T-cell (primary cell): ENCODE data around the gene RABGAP1L. TPM values are rescaled to one million over a fixed set of nuclear protein-coding genes. Genes with fewer than 3 reads are reported as not detected.
"Not testable (repeated sequence)": the region's sequence is repeated elsewhere in the genome, so short reads cannot be mapped to it uniquely, and the experiment has no call there.

Source experiments
- ATAC-seq, 4 experiments: fragments of 200-7000 bp in 3 of 4; fragments of 150-1000 bp in 1 of 4; cut with Tn5 transposase; replicated peaks in 1 of 4; 1 replicate in 3 of 4; 2 replicates in 1 of 4; pipeline ENCODE4 v1.10.0; 2021; ENCODE audit warnings: moderate library complexity in 3 of 4, mild to moderate bottlenecking in 2 of 4, moderate number of reproducible peaks in 1 of 4
- CTCF ChIA-PET, 2 donors: fragments of 300-600 bp; sonication (Branson Sonifier 250); formaldehyde crosslinking; loops; one replicate each; lab custom pipeline; 2022; ENCODE audit warnings: antibody characterized with exemption in 2 of 2; lab: Charles Lee
- POLR2A ChIA-PET, 2 donors: fragments of 300-600 bp; sonication (Branson Sonifier 250); formaldehyde crosslinking; loops; one replicate each; lab custom pipeline; 2022; ENCODE audit warnings: antibody characterized with exemption in 2 of 2; lab: Charles Lee
- DNase-seq, 35 experiments: peaks; one replicate each; pipeline versions ENCODE4 v3.0.0 to v3.0.0-alpha.2; 2013 to 2023
- H3K27ac ChIP-seq: one replicate; pipeline ENCODE4 v1.5.1; 2013; ENCODE audit warnings: low read length
- H3K27me3 ChIP-seq, 2 experiments: replicated peaks in 1 of 2; 1 replicate in 1 of 2; 2 replicates in 1 of 2; pipeline versions ENCODE4 v1.6.1 to v1.7.0; 2013; ENCODE audit warnings: low read length in 1 of 2, mixed read lengths in 1 of 2; ENCODE audit not compliant: control insufficient read depth in 2 of 2, insufficient read depth in 2 of 2; ENCODE audit errors: extremely low read depth in 1 of 2
- H3K36me3 ChIP-seq, 2 donors: 1 replicate in 1 of 2; 2 replicates in 1 of 2; pipeline versions ENCODE4 v1.6.1 to v1.7.0; 2013; ENCODE audit warnings: low read length in 1 of 2; ENCODE audit not compliant: control insufficient read depth in 2 of 2, insufficient read depth in 1 of 2; ENCODE audit errors: extremely low read depth in 1 of 2
- H3K4me1 ChIP-seq, 2 experiments: 1 replicate in 1 of 2; 2 replicates in 1 of 2; pipeline versions ENCODE4 v1.6.1 to v1.7.0; 2013; ENCODE audit warnings: low read length in 2 of 2, mixed read lengths in 1 of 2; ENCODE audit not compliant: insufficient read depth in 2 of 2, control insufficient read depth in 1 of 2; ENCODE audit errors: extremely low read depth in 1 of 2
- H3K4me3 ChIP-seq, 2 donors: 1 replicate in 1 of 2; 2 replicates in 1 of 2; pipeline versions ENCODE4 v1.5.1 to v1.7.0; 2013; ENCODE audit warnings: mild to moderate bottlenecking in 2 of 2, low read length in 1 of 2, moderate library complexity in 1 of 2; ENCODE audit not compliant: control insufficient read depth in 1 of 2; ENCODE audit errors: extremely low read depth in 1 of 2
- H3K9me3 ChIP-seq: 2 replicates; pipeline ENCODE4 v1.7.0; 2013
- H3K27ac Mint-ChIP-seq, 2 donors: one replicate each; pipeline ENCODE4 v1.8.0; 2020 to 2021; ENCODE audit warnings: mild to moderate bottlenecking in 2 of 2, mixed read lengths in 2 of 2
- H3K27me3 Mint-ChIP-seq, 2 donors: one replicate each; pipeline ENCODE4 v1.8.0; 2021 to 2022; ENCODE audit warnings: mixed read lengths in 2 of 2
- H3K36me3 Mint-ChIP-seq: one replicate; pipeline ENCODE4 v1.8.0; 2021; ENCODE audit warnings: mixed read lengths
- H3K4me1 Mint-ChIP-seq, 3 donors: one replicate each; pipeline ENCODE4 v1.8.0; 2020 to 2022; ENCODE audit warnings: mixed read lengths in 3 of 3, mild to moderate bottlenecking in 1 of 3
- H3K4me3 Mint-ChIP-seq, 3 donors: one replicate each; pipeline ENCODE4 v1.8.0; 2020 to 2022; ENCODE audit warnings: mild to moderate bottlenecking in 3 of 3, mixed read lengths in 3 of 3, moderate library complexity in 3 of 3
- H3K9me3 Mint-ChIP-seq, 3 donors: one replicate each; pipeline ENCODE4 v1.8.0; 2020 to 2022; ENCODE audit warnings: mixed read lengths in 3 of 3
- WGBS: methylation state at CpG from one replicate; pipeline ENCODE4 v1.1.5; 2013; ENCODE audit warnings: missing lambda C conversion rate; ENCODE audit not compliant: insufficient coverage; 5-methylcytosine and 5-hydroxymethylcytosine counted together
- total RNA-seq, 35 experiments: library from RNA in 6 of 35; stranded (reverse) in 6 of 35; fragments of 120-200 nt in 1 of 35; gene quantifications; one replicate each; pipeline versions ENCODE4 v1.2.1 to v1.2.4 and lab custom pipeline; 2013 to 2026

The RABGAP1L gene
- total RNA-seq, 5 donors from 2014 or later (not counting 1 experiment from before 2014, with no cell fraction given), result 75.0 to 108 (median 82.3) TPM

- ATAC-seq (no peak), DNase-seq (no peak)
- no peaks in the 10 kb centered on the region for H3K9me3 ChIP-seq
- ChIA-PET POLR2A (no interaction called here), CTCF (no interaction called here)
- no peak overlapping the region for H3K27ac Mint-ChIP-seq
- no peak overlapping the region for H3K4me3 Mint-ChIP-seq
- H3K27me3 Mint-ChIP-seq, result no peaks in the 10 kb centered on the region
- no peak overlapping the region for H3K4me3 ChIP-seq
- peaks cover 18% of the 10 kb centered on the region for H3K36me3 Mint-ChIP-seq
- WGBS, result no CpG with 5 or more reads among the region's 1 CpG
- no peaks in the 10 kb centered on the region for H3K4me1 ChIP-seq
- no peak overlapping the region for H3K27ac ChIP-seq
- H3K36me3 ChIP-seq, result no peaks in the 10 kb centered on the region
- H3K9me3 Mint-ChIP-seq, result peaks cover 0 to 7% (median 2%) of the 10 kb centered on the region in 3 donors
- H3K27me3 ChIP-seq, result no peaks in the 10 kb centered on the region
- H3K4me1 Mint-ChIP-seq, result no peaks in the 10 kb centered on the region
Observed at GRCh38 chr1:174692313-174692712, 533.0 kb downstream of the RABGAP1L start.

- WGBS, result no CpG with 5 or more reads among the region's 3 CpGs
- peaks cover 0 to 7% (median 2%) of the 10 kb centered on the region in 3 donors for H3K9me3 Mint-ChIP-seq
- H3K27ac ChIP-seq, result no peak overlapping the region
Observed at GRCh38 chr1:174693085-174693484, 533.8 kb downstream of the RABGAP1L start.

GRCh38 chr1:174693539-174693938 is 534.2 kb downstream of the RABGAP1L start:
- CTCF ChIA-PET, H3K9me3 Mint-ChIP-seq, POLR2A ChIA-PET, H3K4me3 ChIP-seq, H3K27ac Mint-ChIP-seq, H3K4me1 ChIP-seq, ATAC-seq, H3K9me3 ChIP-seq, H3K4me3 Mint-ChIP-seq, H3K27me3 Mint-ChIP-seq, H3K27me3 ChIP-seq, DNase-seq, H3K4me1 Mint-ChIP-seq, H3K27ac ChIP-seq, H3K36me3 ChIP-seq: not testable (repeated sequence)
- H3K36me3 Mint-ChIP-seq, result peaks cover 18% of the 10 kb centered on the region

More at GRCh38 chr1:174693085-174693484, 533.8 kb downstream of the RABGAP1L start:
- Histone ChIP-seq H3K36me3 (no peaks in the 10 kb centered on the region), H3K27me3 (no peaks in the 10 kb centered on the region), H3K9me3 (no peaks in the 10 kb centered on the region), H3K4me1 (no peaks in the 10 kb centered on the region), H3K4me3 (no peak overlapping the region)
- ChIA-PET CTCF (no interaction called here), POLR2A (no interaction called here)
- Mint-ChIP-seq H3K27ac (no peak overlapping the region), H3K36me3 (peaks cover 18% of the 10 kb centered on the region), H3K4me3 (no peak overlapping the region), H3K4me1 (no peaks in the 10 kb centered on the region), H3K27me3 (no peaks in the 10 kb centered on the region)
- DNase-seq, result no peak
- no peak for ATAC-seq

- peaks cover 19% of the 10 kb centered on the region for H3K36me3 Mint-ChIP-seq
- ChIA-PET POLR2A (no interaction called here), CTCF (no interaction called here)
- H3K4me3 ChIP-seq, result no peak overlapping the region
- no peaks in the 10 kb centered on the region for H3K9me3 ChIP-seq
- DNase-seq (no peak), ATAC-seq (no peak)
- H3K4me1 ChIP-seq, result no peaks in the 10 kb centered on the region
- H3K4me1 Mint-ChIP-seq, result no peaks in the 10 kb centered on the region
- peaks cover 0 to 4% of the 10 kb centered on the region in 2 donors for H3K36me3 ChIP-seq
- peaks cover 0 to 4% (median 2%) of the 10 kb centered on the region in 3 donors for H3K9me3 Mint-ChIP-seq
- no peaks in the 10 kb centered on the region for H3K27me3 Mint-ChIP-seq
- no peak overlapping the region for H3K27ac Mint-ChIP-seq
- no peak overlapping the region for H3K27ac ChIP-seq
- 94% methylated on average over 3 of the region's 5 CpGs for WGBS
- no peaks in the 10 kb centered on the region for H3K27me3 ChIP-seq
- no peak overlapping the region for H3K4me3 Mint-ChIP-seq
Observed at GRCh38 chr1:174696026-174696821, 536.9 kb downstream of the RABGAP1L start.

- DNase-seq, result no peak
- Histone ChIP-seq H3K4me3 (no peak overlapping the region), H3K36me3 (peaks cover 0 to 7% of the 10 kb centered on the region in 2 donors), H3K9me3 (no peaks in the 10 kb centered on the region), H3K27me3 (no peaks in the 10 kb centered on the region), H3K4me1 (no peaks in the 10 kb centered on the region), H3K27ac (no peak overlapping the region)
- ATAC-seq, result no peak
- Mint-ChIP-seq H3K4me3 (no peak overlapping the region), H3K27me3 (no peaks in the 10 kb centered on the region), H3K9me3 (no peaks in the 10 kb centered on the region), H3K36me3 (peaks cover 25% of the 10 kb centered on the region), H3K4me1 (no peaks in the 10 kb centered on the region), H3K27ac (no peak overlapping the region)
- POLR2A ChIA-PET, result interaction anchor here in 1 of 2 donors (0.5 kb wide), 1 partner anchor 530 kb away, joined by 3 read pairs; no protein-coding TSS in a partner anchor
- CTCF ChIA-PET, result no interaction called here
- WGBS, result 100% methylated on average over 2 of the region's 3 CpGs
Observed at GRCh38 chr1:174700314-174700713, 541.0 kb downstream of the RABGAP1L start.

- peaks cover 0 to 7% of the 10 kb centered on the region in 2 donors for H3K36me3 ChIP-seq
- Mint-ChIP-seq H3K4me3 (no peak overlapping the region), H3K4me1 (no peaks in the 10 kb centered on the region), H3K9me3 (no peaks in the 10 kb centered on the region), H3K36me3 (peaks cover 21% of the 10 kb centered on the region), H3K27me3 (no peaks in the 10 kb centered on the region), H3K27ac (no peak overlapping the region)
- no peaks in the 10 kb centered on the region for H3K9me3 ChIP-seq
- ATAC-seq (no peak), DNase-seq (no peak)
- H3K27ac ChIP-seq, result no peak overlapping the region
- ChIA-PET POLR2A (interaction anchor here in 1 of 2 donors (0.5 kb wide), 1 partner anchor 530 kb away, joined by 3 read pairs; no protein-coding TSS in a partner anchor), CTCF (interaction anchor here in 1 of 2 donors (0.5 kb wide), 1 partner anchor 115 kb away, joined by 5 read pairs; no protein-coding TSS in a partner anchor)
- no peaks in the 10 kb centered on the region for H3K4me1 ChIP-seq
- 83% methylated on average over 1 of the region's 3 CpGs for WGBS
- H3K4me3 ChIP-seq, result no peak overlapping the region
- no peaks in the 10 kb centered on the region for H3K27me3 ChIP-seq
Observed at GRCh38 chr1:174700775-174701174, 541.5 kb downstream of the RABGAP1L start.
